SJSA1 (cell line): ENCODE measurements around the gene NUMB. TPM values are rescaled to one million over a fixed set of nuclear protein-coding genes. Genes with fewer than 3 reads are reported as not detected.
"Not testable (repeated sequence)": the region's sequence is repeated elsewhere in the genome, so short reads cannot be mapped to it uniquely, and the experiment has no call there.

ENCODE experiments used
- DNase-seq, 2 experiments: peaks; one replicate each; pipeline ENCODE4 v3.0.0-alpha.2; 2015 to 2020; ENCODE audit warnings: low spot score in 2 of 2, low read depth in 1 of 2
- H3K27ac ChIP-seq: fragments of 250-450 bp; sonication (Bioruptor Pico); 2 replicates; pipeline ENCODE4 v1.5.1; 2020; ENCODE audit warnings: mild to moderate bottlenecking, moderate library complexity
- H3K27me3 ChIP-seq: fragments of 250-450 bp; sonication (Bioruptor Pico); replicated peaks from 2 replicates; pipeline ENCODE4 v1.5.1; 2020; ENCODE audit warnings: mild to moderate bottlenecking, moderate library complexity
- H3K36me3 ChIP-seq: fragments of 250-450 bp; sonication (Bioruptor Pico); 2 replicates; pipeline ENCODE4 v1.5.1; 2020; ENCODE audit warnings: mild to moderate bottlenecking
- H3K4me1 ChIP-seq: fragments of 250-450 bp; sonication (Bioruptor Pico); replicated peaks from 2 replicates; pipeline ENCODE4 v1.6.1; 2021; ENCODE audit warnings: mild to moderate bottlenecking
- H3K4me3 ChIP-seq: fragments of 250-450 bp; sonication (Bioruptor Pico); 2 replicates; pipeline ENCODE4 v1.5.1; 2020; ENCODE audit warnings: mild to moderate bottlenecking
- H3K9me3 ChIP-seq: fragments of 250-450 bp; sonication (Bioruptor Pico); replicated peaks from 2 replicates; pipeline ENCODE4 v1.5.1; 2020; ENCODE audit warnings: mild to moderate bottlenecking
- total RNA-seq: library from RNA; depleted of rRNA; stranded (reverse); fragments of >200 nt; shearing (Covaris generic); gene quantifications from 2 replicates; pipeline ENCODE4 v1.2.3, GENCODE V29; 2014

The NUMB gene
- total RNA-seq, 1 experiment from 2014 or later: 11.1 TPM

- no peak for DNase-seq
These were observed 76.8 kb downstream of the NUMB start for GRCh38 chr14:73381380-73382013.

DNA sequence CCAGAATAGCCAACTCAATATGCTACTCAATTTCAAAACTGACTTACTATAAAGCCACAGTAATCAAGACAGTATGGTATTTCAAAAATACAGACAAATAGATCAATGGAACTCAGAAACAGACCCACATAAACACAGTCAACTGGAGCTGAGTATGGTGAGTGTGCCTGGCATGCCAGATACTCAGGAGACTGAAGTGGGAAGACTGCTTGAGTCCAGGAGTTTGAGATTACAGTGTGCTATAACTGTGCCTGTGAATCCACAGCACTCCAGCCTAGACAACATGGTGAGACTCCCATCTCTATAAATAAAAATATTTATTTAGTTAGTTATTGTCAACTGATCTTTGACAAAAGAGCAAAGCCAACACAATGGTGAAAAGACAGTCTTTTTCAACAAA is 81.8 kb downstream of the NUMB start:
- H3K36me3 ChIP-seq: no peaks in the 10 kb centered on the region
- H3K4me3 ChIP-seq: no peak overlapping the region
- H3K27ac ChIP-seq: no peak overlapping the region
- no peaks in the 10 kb centered on the region for H3K4me1 ChIP-seq
- no peak for DNase-seq
- H3K27me3 ChIP-seq: no peaks in the 10 kb centered on the region
- H3K9me3 ChIP-seq: no peaks in the 10 kb centered on the region

More at GRCh38 chr14:73381380-73382013, 76.8 kb downstream of the NUMB start:
- H3K9me3 ChIP-seq: no peaks in the 10 kb centered on the region
- H3K4me1 ChIP-seq: no peaks in the 10 kb centered on the region
- no peak overlapping the region for H3K27ac ChIP-seq
- no peak overlapping the region for H3K4me3 ChIP-seq
- H3K36me3 ChIP-seq: no peaks in the 10 kb centered on the region
- H3K27me3 ChIP-seq: no peaks in the 10 kb centered on the region

DNA sequence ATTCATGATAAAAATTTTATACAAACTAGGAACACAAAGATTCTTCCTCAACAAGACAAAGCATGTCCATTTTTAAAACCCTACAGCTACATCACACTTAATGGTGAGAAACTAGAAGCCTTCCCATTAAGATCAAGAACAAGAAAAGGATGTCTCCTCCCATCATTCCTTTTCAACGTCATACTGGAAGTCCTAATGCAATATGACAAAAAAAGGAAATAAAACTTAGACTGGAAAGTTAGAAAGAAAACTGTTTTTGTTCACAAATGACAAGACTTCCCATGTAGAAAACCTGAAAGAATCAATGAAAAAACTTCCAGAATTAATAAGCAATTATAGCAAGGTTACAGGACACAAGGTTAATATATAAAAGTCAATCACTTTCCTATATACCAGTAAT is 82.5 kb downstream of the NUMB start:
- no peaks in the 10 kb centered on the region for H3K9me3 ChIP-seq
- H3K4me3 ChIP-seq: no peak overlapping the region
- no peaks in the 10 kb centered on the region for H3K4me1 ChIP-seq
- H3K27ac ChIP-seq: no peak overlapping the region
- H3K36me3 ChIP-seq: no peaks in the 10 kb centered on the region
- H3K27me3 ChIP-seq: no peaks in the 10 kb centered on the region
- DNase-seq: no peak

DNA sequence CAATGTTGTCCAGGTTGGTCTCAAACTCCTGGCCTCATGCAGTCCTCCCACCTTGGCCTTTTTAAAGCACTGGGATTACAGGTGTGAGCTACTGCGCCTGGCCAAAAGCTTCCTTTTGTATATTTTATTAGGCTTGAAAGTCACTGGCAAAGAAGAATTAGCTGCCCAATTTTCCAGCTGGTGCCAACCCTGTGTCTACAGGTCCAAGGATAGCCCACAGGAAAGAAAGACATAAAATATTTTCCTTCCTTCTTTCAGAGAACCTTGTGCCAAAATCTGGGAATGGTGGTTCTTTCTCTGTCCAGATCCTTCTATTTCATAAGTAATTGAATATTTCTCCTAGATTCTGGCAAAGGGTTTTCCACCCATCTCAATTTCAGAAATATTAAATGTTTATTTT is 84.1 kb downstream of the NUMB start:
- DNase-seq: no peak
- no peaks in the 10 kb centered on the region for H3K27me3 ChIP-seq
- no peaks in the 10 kb centered on the region for H3K36me3 ChIP-seq

DNA sequence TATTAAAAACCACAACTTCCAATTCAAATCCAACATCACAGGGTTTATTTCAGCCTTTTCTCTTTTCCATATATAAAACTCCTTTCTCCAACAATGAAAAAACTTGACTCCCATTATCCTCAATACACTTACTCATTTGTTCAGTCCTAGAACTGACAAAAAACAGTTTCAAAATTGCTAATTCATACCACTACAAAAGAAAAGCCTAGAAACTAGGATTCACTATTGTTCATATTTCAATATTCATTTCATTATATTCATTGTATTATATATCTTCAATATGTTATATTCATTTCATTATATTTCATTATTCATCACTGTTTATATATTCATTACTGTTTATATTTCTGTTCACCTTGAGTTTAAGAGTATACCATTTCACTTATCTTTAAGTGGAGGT is 85.8 kb downstream of the NUMB start:
- H3K27me3 ChIP-seq: no peaks in the 10 kb centered on the region
- H3K4me3 ChIP-seq: no peak overlapping the region
- H3K9me3 ChIP-seq: no peaks in the 10 kb centered on the region
- H3K36me3 ChIP-seq: no peaks in the 10 kb centered on the region
- no peak overlapping the region for H3K27ac ChIP-seq
- no peaks in the 10 kb centered on the region for H3K4me1 ChIP-seq
- no peak for DNase-seq

More for the DNA sequence above, 84.1 kb downstream of the NUMB start:
- no peak overlapping the region for H3K4me3 ChIP-seq
- no peak overlapping the region for H3K27ac ChIP-seq
- no peaks in the 10 kb centered on the region for H3K4me1 ChIP-seq
- no peaks in the 10 kb centered on the region for H3K9me3 ChIP-seq

DNA sequence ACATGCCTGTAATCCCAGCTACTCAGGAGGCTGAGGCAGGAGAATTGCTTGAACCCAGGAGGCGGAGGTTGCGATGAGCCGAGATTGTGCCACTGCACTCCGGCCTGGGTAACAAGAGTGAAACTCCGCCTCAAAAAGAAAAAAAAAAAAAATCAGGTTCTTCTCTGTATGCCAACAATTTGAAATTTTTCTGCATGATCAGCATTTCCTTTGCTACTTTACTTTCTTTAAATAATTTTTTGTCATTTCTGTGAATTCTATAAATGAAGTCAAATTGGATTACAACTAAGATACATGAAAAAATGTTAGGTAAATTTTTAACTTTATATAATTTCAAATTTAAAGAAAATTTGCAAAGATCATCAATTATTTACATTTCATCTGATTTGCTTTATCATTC is 87.8 kb downstream of the NUMB start:
- H3K36me3 ChIP-seq: peaks cover 3% of the 10 kb centered on the region; the same call in 1 of the 2 replicates
- H3K4me3 ChIP-seq: no peak overlapping the region
- no peaks in the 10 kb centered on the region for H3K27me3 ChIP-seq
- no peaks in the 10 kb centered on the region for H3K4me1 ChIP-seq
- H3K27ac ChIP-seq: no peak overlapping the region
- no peak for DNase-seq
- no peaks in the 10 kb centered on the region for H3K9me3 ChIP-seq

- no peak overlapping the region for H3K27ac ChIP-seq
- DNase-seq: no peak
- H3K4me3 ChIP-seq: no peak overlapping the region
- H3K36me3 ChIP-seq: peaks cover 3% of the 10 kb centered on the region; the same call in 1 of the 2 replicates
- no peaks in the 10 kb centered on the region for H3K4me1 ChIP-seq
- no peaks in the 10 kb centered on the region for H3K27me3 ChIP-seq
- no peaks in the 10 kb centered on the region for H3K9me3 ChIP-seq
These were observed 88.9 kb downstream of the NUMB start for GRCh38 chr14:73369428-73369827.

- peaks cover 3% of the 10 kb centered on the region; the same call in 1 of the 2 replicates for H3K36me3 ChIP-seq
- no peak for DNase-seq
- no peaks in the 10 kb centered on the region for H3K9me3 ChIP-seq
- no peaks in the 10 kb centered on the region for H3K27me3 ChIP-seq
- H3K27ac ChIP-seq: no peak overlapping the region
- no peak overlapping the region for H3K4me3 ChIP-seq
- H3K4me1 ChIP-seq: no peaks in the 10 kb centered on the region
These were observed 89.7 kb downstream of the NUMB start for GRCh38 chr14:73368616-73369015.

DNA sequence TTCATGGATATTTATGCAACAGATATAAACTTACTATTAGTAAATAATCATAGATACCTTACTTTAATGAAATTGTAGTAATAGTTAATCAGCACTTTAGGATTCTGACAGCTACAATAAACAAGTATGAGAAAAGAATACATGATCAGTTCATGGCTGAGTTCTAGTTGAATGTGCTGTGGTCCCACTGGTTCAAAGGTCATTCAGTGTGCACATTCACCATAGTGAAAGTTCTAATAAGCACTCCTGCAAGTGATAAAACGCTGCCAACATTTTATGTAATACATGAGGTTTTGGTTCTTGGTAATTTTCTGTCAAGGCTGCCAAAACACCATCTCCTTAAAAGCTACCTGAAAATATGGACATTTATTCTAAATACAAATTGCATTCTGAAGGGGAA is 92.6 kb downstream of the NUMB start:
- no peaks in the 10 kb centered on the region for H3K9me3 ChIP-seq
- H3K36me3 ChIP-seq: peaks cover 3% of the 10 kb centered on the region; the same call in 1 of the 2 replicates
- no peak overlapping the region for H3K4me3 ChIP-seq
- no peaks in the 10 kb centered on the region for H3K27me3 ChIP-seq
- no peaks in the 10 kb centered on the region for H3K4me1 ChIP-seq
- no peak overlapping the region for H3K27ac ChIP-seq
- DNase-seq: no peak

DNA sequence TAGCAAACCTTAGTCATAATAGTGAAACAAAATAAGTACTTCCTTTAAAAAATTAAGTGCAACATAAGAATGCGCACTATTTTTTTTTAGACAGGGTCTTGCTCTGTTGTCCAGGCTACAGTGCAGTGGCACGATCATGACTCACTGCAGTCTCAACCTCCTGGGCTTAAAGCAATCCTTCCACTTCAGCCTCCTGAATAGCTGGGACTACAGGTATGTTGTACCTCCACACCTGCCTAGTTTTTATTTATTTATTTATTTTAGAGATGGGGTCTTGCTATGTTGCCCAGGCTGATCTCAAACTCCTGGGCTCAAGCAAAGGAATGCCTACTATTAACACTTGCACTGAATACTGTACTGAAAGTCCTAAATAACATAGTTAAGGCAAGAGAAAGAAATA is 93.8 kb downstream of the NUMB start:
- no peaks in the 10 kb centered on the region for H3K27me3 ChIP-seq
- H3K27ac ChIP-seq: no peak overlapping the region
- H3K4me1 ChIP-seq: no peaks in the 10 kb centered on the region
- no peaks in the 10 kb centered on the region for H3K9me3 ChIP-seq
- no peak for DNase-seq
- no peak overlapping the region for H3K4me3 ChIP-seq
- peaks cover 3% of the 10 kb centered on the region; the same call in 1 of the 2 replicates for H3K36me3 ChIP-seq

- H3K27ac ChIP-seq: no peak overlapping the region
- no peaks in the 10 kb centered on the region for H3K4me1 ChIP-seq
- H3K36me3 ChIP-seq: no peaks in the 10 kb centered on the region
- H3K27me3 ChIP-seq: no peaks in the 10 kb centered on the region
- no peak overlapping the region for H3K4me3 ChIP-seq
- no peaks in the 10 kb centered on the region for H3K9me3 ChIP-seq
- no peak for DNase-seq
These were observed 98.9 kb downstream of the NUMB start for GRCh38 chr14:73359445-73359844.

GRCh38 chr14:73358187-73358586 is 100.2 kb downstream of the NUMB start:
- H3K36me3 ChIP-seq: no peaks in the 10 kb centered on the region
- H3K4me1 ChIP-seq: no peaks in the 10 kb centered on the region

GRCh38 chr14:73349091-73349490 is 109.3 kb downstream of the NUMB start:
- not testable (repeated sequence) for H3K36me3 ChIP-seq, H3K4me3 ChIP-seq, H3K27ac ChIP-seq, H3K9me3 ChIP-seq, H3K4me1 ChIP-seq, DNase-seq, H3K27me3 ChIP-seq

More at GRCh38 chr14:73358187-73358586, 100.2 kb downstream of the NUMB start:
- no peak overlapping the region for H3K4me3 ChIP-seq
- H3K27ac ChIP-seq: no peak overlapping the region
- no peaks in the 10 kb centered on the region for H3K27me3 ChIP-seq
- no peaks in the 10 kb centered on the region for H3K9me3 ChIP-seq
- no peak for DNase-seq

- H3K4me3 ChIP-seq: no peak overlapping the region
- H3K9me3 ChIP-seq: no peaks in the 10 kb centered on the region
- no peaks in the 10 kb centered on the region for H3K4me1 ChIP-seq
- no peak for DNase-seq
- no peaks in the 10 kb centered on the region for H3K27me3 ChIP-seq
- H3K27ac ChIP-seq: no peak overlapping the region
- H3K36me3 ChIP-seq: no peaks in the 10 kb centered on the region; the same call in 1 of the 2 replicates
These were observed 114.0 kb downstream of the NUMB start for GRCh38 chr14:73344319-73344718.

- H3K4me3 ChIP-seq: no peak overlapping the region
- H3K36me3 ChIP-seq: no peaks in the 10 kb centered on the region; the same call in 1 of the 2 replicates
- no peak overlapping the region for H3K27ac ChIP-seq
- H3K27me3 ChIP-seq: no peaks in the 10 kb centered on the region
- DNase-seq: no peak
- H3K9me3 ChIP-seq: no peaks in the 10 kb centered on the region
- no peaks in the 10 kb centered on the region for H3K4me1 ChIP-seq
These were observed 115.7 kb downstream of the NUMB start for GRCh38 chr14:73342670-73343069.
